GM12878 (cell line): Measurements from ENCODE around the gene SORCS2. TPM values are rescaled to one million over a fixed set of nuclear protein-coding genes. Genes with fewer than 3 reads are reported as not detected.

Source experiments
- ATAC-seq: fragments of 200-7000 bp; cut with Tn5 transposase; 3 replicates; pipeline ENCODE4 v1.9.1; 2020; ENCODE audit warnings: mild to moderate bottlenecking, moderate library complexity
- BruUV-seq: library from RNA; stranded (reverse); fragments of 400-500 nt; replicated peaks from 2 replicates; lab custom pipeline; 2021; lab: Mats Ljungman, UMichigan
- CTCF ChIA-PET: fragments of 300-600 bp; sonication (Branson Sonifier 250); formaldehyde crosslinking; extraction: SDS; loops from one replicate; lab custom pipeline; 2021; ENCODE audit warnings: inconsistent platforms; lab: Yijun Ruan, JAX
- POLR2A ChIA-PET: fragments of 350-600 bp; formaldehyde crosslinking; extraction: SDS; loops from one replicate; lab custom pipeline; 2021; ENCODE audit warnings: inconsistent platforms; lab: Charles Lee
- RAD21 ChIA-PET: fragments of 300-600 bp; sonication (Branson Sonifier 250); formaldehyde crosslinking; loops from one replicate; lab custom pipeline; 2023; ENCODE audit warnings: antibody characterized with exemption; ENCODE audit not compliant: unreplicated experiment; lab: Charles Lee
- SMC1A ChIA-PET: fragments of 300-600 bp; sonication (Branson Sonifier 250); formaldehyde crosslinking; loops from one replicate; lab custom pipeline; 2023; ENCODE audit not compliant: unreplicated experiment, uncharacterized antibody; lab: Charles Lee
- DNase-seq: peaks from one replicate; pipeline ENCODE4 v3.0.0-alpha.2; 2011; ENCODE audit warnings: low read depth, low spot score
- FAIRE-seq: peaks from 3 replicates; lab custom pipeline; 2011; peaks lifted over from hg19 to GRCh38; lab: Jason Lieb, UNC
- H2AFZ ChIP-seq: 2 replicates; pipeline ENCODE4 v1.6.0; 2011; ENCODE audit warnings: low read depth, low read length, control low read depth; ENCODE audit not compliant: control insufficient read depth
- H3K27ac ChIP-seq: 2 replicates; pipeline ENCODE4 v1.5.1; 2011; ENCODE audit warnings: control low read depth; ENCODE audit not compliant: control insufficient read depth, insufficient read depth
- H3K27me3 ChIP-seq, 2 experiments: replicated peaks in 1 of 2; 2 replicates each; pipeline versions ENCODE4 v1.6.0 to v1.6.1; 2011; ENCODE audit warnings: low read length in 1 of 2; ENCODE audit not compliant: control insufficient read depth in 2 of 2, insufficient read depth in 2 of 2
- H3K36me3 ChIP-seq, 2 experiments: 2 replicates each; pipeline ENCODE4 v1.5.1; 2011; ENCODE audit warnings: low read length in 1 of 2; ENCODE audit not compliant: control insufficient read depth in 2 of 2, insufficient read depth in 2 of 2
- H3K4me1 ChIP-seq: 2 replicates; pipeline ENCODE4 v1.6.1; 2011; ENCODE audit warnings: mild to moderate bottlenecking, low read length, moderate library complexity, mixed read lengths; ENCODE audit not compliant: control insufficient read depth, insufficient read depth
- H3K4me2 ChIP-seq: 2 replicates; pipeline ENCODE4 v1.6.0; 2011; ENCODE audit warnings: control low read depth; ENCODE audit not compliant: control insufficient read depth, insufficient read depth
- H3K4me3 ChIP-seq: fragments of 200-600 bp; sonication (generic); 2 replicates; pipeline ENCODE4 v1.5.1; 2016
- H3K79me2 ChIP-seq: 2 replicates; pipeline ENCODE4 v1.6.0; 2011; ENCODE audit warnings: low read length; ENCODE audit not compliant: control insufficient read depth, insufficient read depth
- H3K9ac ChIP-seq: 2 replicates; pipeline ENCODE4 v1.8.0; 2011; ENCODE audit warnings: low read length, control low read depth, mixed read lengths; ENCODE audit not compliant: control insufficient read depth, insufficient read depth
- H3K9me3 ChIP-seq: replicated peaks from 3 replicates; pipeline ENCODE4 v1.5.1; 2011; ENCODE audit warnings: mild to moderate bottlenecking, low read length; ENCODE audit not compliant: control insufficient read depth, insufficient read depth
- H4K20me1 ChIP-seq: 2 replicates; pipeline ENCODE4 v1.6.0; 2011; ENCODE audit not compliant: control insufficient read depth, insufficient read depth
- BCL11A ChIP-seq: IDR thresholded peaks from 2 replicates; pipeline ENCODE4 v1.6.1; 2011; ENCODE audit warnings: low read depth, low read length
- CHD2 ChIP-seq: IDR thresholded peaks from 2 replicates; pipeline ENCODE4 v1.6.1; 2011; ENCODE audit warnings: low read depth, low read length, improper control_type of control experiment, borderline replicate concordance
- CREB1 ChIP-seq: IDR thresholded peaks from 2 replicates; pipeline ENCODE4 v1.6.1; 2012; ENCODE audit warnings: low read depth, mild to moderate bottlenecking, inconsistent platforms
- EP300 ChIP-seq, 2 experiments: fragments of 150-350 bp in 1 of 2; IDR thresholded peaks; 2 replicates each; pipeline ENCODE4 v1.6.1; 2011 to 2012; ENCODE audit warnings: low read depth in 2 of 2, low read length in 2 of 2, borderline replicate concordance in 1 of 2, improper control_type of control experiment in 1 of 2, inconsistent platforms in 1 of 2; ENCODE audit not compliant: control insufficient read depth in 1 of 2
- FOXM1 ChIP-seq: IDR thresholded peaks from 2 replicates; pipeline ENCODE4 v1.6.1; 2012; ENCODE audit warnings: low read depth, mild to moderate bottlenecking, inconsistent platforms, low read length, moderate library complexity
- IRF4 ChIP-seq: IDR thresholded peaks from 2 replicates; pipeline ENCODE4 v1.6.1; 2011; ENCODE audit warnings: low read depth, low read length
- LARP7 ChIP-seq: fragments of 450-650 bp; IDR thresholded peaks from 2 replicates; pipeline ENCODE4 v1.6.1; 2017; ENCODE audit warnings: mild to moderate bottlenecking
- NR2C2 ChIP-seq: IDR thresholded peaks from 2 replicates; pipeline ENCODE4 v1.6.1; 2011; ENCODE audit warnings: borderline replicate concordance, low read depth; ENCODE audit not compliant: control insufficient read depth, insufficient read length
- RB1 ChIP-seq: fragments of 450-650 bp; formaldehyde crosslinking; IDR thresholded peaks from 2 replicates; pipeline ENCODE4 v1.6.1; 2017; ENCODE audit warnings: mild to moderate bottlenecking, borderline replicate concordance
- RCOR1 ChIP-seq: conservative IDR thresholded peaks from 2 replicates; pipeline ENCODE4 v1.6.1; 2012; ENCODE audit warnings: low read depth, low read length, improper control_type of control experiment
- SMAD5 ChIP-seq: IDR thresholded peaks from 2 replicates; pipeline ENCODE4 v1.6.1; 2016; ENCODE audit warnings: antibody characterized with exemption, low read depth
- SPI1 ChIP-seq: IDR thresholded peaks from 2 replicates; pipeline ENCODE4 v1.6.1; 2011; ENCODE audit warnings: low read depth, mild to moderate bottlenecking, low read length, moderate library complexity, borderline replicate concordance; ENCODE audit not compliant: insufficient read depth
- TAF1 ChIP-seq: IDR thresholded peaks from 2 replicates; pipeline ENCODE4 v1.6.1; 2011; ENCODE audit warnings: mild to moderate bottlenecking, low read depth, low read length, borderline replicate concordance
- TCF7 ChIP-seq: IDR thresholded peaks from 2 replicates; pipeline ENCODE4 v1.6.1; 2014; ENCODE audit warnings: antibody characterized with exemption, borderline replicate concordance
- ZBED1 ChIP-seq: IDR thresholded peaks from 2 replicates; pipeline ENCODE4 v1.6.1; 2016; ENCODE audit warnings: borderline replicate concordance
- ZNF384 ChIP-seq: IDR thresholded peaks from 2 replicates; pipeline ENCODE4 v1.6.1; 2012; ENCODE audit warnings: low read depth, mild to moderate bottlenecking, low read length, improper control_type of control experiment, borderline replicate concordance
- ZSCAN29 ChIP-seq: fragments of 450-650 bp; IDR thresholded peaks from 2 replicates; pipeline ENCODE4 v1.6.1; 2017; ENCODE audit warnings: mild to moderate bottlenecking, moderate library complexity
- WGBS: methylation state at CpG from one replicate; pipeline ENCODE4 v1.1.6; 2016; ENCODE audit warnings: low lambda C conversion rate; ENCODE audit not compliant: insufficient replicate concordance, insufficient coverage; ENCODE audit errors: missing lambda C conversion rate; 5-methylcytosine and 5-hydroxymethylcytosine counted together
- in situ Hi-C: fragments of 300-500 bp; cut with MboI; formaldehyde crosslinking; loops from 9 replicates; pipeline ENCODE4 v1.14.3; 2018; ENCODE audit warnings: mixed read lengths
- intact Hi-C: fragments of 100-400 bp; cut with micrococcal nuclease; formaldehyde crosslinking; loops from one replicate; pipeline ENCODE4 v1.14.2; 2022; ENCODE audit not compliant: unreplicated experiment
- polyA plus RNA-seq, 11 experiments: library from polyadenylated mRNA; depleted of rRNA in 4 of 11; unstranded in 6 of 11; stranded (reverse) in 5 of 11; fragments of >200 nt; fragmentation: Nextera tagmentation in 4 of 11; fragmentation: Illumina TruSeq in 1 of 11; extraction: Ambion mirVana in 4 of 11; extraction: Trizol in 1 of 11; gene quantifications; 1 replicate in 1 of 11; 2 replicates in 10 of 11; pipeline versions ENCODE4 v1.2.1 to v1.2.3, GENCODE V29; 2011 to 2016; ENCODE audit warnings: inconsistent platforms in 2 of 11, missing spikeins in 2 of 11, low read depth in 1 of 11
- total RNA-seq, 4 experiments: library from RNA; depleted of rRNA in 3 of 4; stranded (reverse); fragments of >200 nt in 3 of 4; fragmentation: Illumina TruSeq in 1 of 4; extraction: Trizol in 1 of 4; gene quantifications; 2 replicates each; pipeline versions ENCODE4 v1.2.1 to v1.2.3, GENCODE V29; 2013 to 2021

The SORCS2 gene
- total and polyA plus RNA-seq, 10 of the 15 experiments (the other 5 are each of a cell fraction or from before 2014, with no cell fraction given): 0.01 to 0.15 (median 0.05) TPM; not detected in 5

DNA sequence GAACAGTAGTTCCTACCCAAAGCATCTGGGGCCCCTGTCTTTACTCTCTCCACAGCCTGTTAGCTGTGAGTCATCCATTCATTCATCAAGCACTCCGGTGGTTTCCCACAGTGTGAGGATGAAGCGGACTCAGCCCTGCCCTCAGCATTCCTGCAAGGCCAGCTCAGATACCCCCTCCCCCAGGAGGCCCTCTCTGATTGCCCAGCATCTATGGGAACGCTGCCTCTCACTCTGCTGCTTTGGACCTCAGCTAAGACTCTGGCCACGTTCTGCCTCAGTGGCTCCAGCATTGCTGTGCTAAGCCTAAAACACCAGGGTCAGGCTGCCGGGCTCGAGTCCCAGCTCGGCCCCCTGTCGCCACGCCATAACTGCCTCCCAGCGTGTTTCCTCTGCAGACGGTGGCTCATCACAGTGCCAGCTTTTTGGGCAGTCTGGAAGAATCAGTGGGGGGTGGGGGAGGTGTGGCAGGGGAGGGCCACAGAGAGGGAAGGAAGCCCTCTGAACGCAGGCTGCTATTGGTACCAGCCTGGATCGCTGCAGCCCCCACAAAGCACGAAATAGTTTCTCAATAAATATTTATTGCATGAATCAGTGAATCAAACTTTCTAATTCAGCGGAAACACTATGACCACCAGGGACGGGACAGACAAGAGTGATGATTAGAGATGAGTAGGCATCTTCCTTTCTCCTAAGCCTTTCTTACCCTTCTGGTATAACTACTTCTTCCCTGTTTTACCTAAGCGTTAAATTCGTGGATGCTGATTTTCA lies 74.4 kb downstream of the SORCS2 start (continued):
- TF ChIP-seq SMAD5: no peak
- TF ChIP-seq TCF7: no peak
- TF ChIP-seq TAF1: no peak
- no peak for TF ChIP-seq CHD2
- TF ChIP-seq, all 136 proteins: peak for 0

DNA sequence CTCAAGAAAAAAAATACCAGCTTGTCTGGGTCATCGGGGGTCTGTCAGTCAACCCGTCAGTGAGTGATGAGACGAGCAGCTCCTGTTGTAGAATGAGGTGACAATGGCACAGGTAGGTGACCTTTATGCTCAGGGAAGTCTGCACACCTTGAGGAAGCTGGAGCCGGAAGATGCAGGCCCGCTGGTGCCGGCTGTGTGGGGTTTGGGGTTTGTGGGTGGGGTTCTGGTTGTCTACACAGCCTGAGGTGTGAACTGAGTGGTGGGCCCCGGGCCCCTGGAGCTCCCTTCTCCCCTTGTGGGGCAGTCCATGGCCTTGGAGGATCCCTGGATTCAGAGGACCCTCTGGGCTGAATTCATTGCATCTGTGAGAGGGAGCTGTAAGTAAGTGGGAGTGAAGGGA lies 75.5 kb downstream of the SORCS2 start:
- FAIRE-seq (no peak), ATAC-seq (no peak), DNase-seq (no peak)
- no peaks in the 10 kb centered on the region for H3K36me3 ChIP-seq
- TF ChIP-seq RCOR1 (no peak), EP300 (IDR thresholded peaks at IDR 0.05; ENCODE audit: borderline replicate concordance in 1 of 2, control insufficient read depth in 1 of 2, low read depth in 2 of 2, low read length in 2 of 2) (no peak), FOXM1 (no peak), ZBED1 (no peak), CREB1 (no peak), LARP7 (no peak), RB1 (no peak), SPI1 (no peak), ZNF384 (no peak), IRF4 (no peak), BCL11A (no peak), NR2C2 (no peak), ZSCAN29 (no peak)
- no peaks in the 10 kb centered on the region for H4K20me1 ChIP-seq
- no peaks in the 10 kb centered on the region for H3K9me3 ChIP-seq
- no peak overlapping the region for H3K4me2 ChIP-seq
- H3K79me2 ChIP-seq: no peaks in the 10 kb centered on the region
- no peak overlapping the region for H3K27ac ChIP-seq
- RAD21 ChIA-PET: no interaction called here
- CTCF ChIA-PET: no interaction called here
- SMC1A ChIA-PET: no interaction called here
- no peaks in the 10 kb centered on the region for H3K4me1 ChIP-seq
- POLR2A ChIA-PET: no interaction called here
- BruUV-seq: no TSS peak
- WGBS: 21% methylated on average over 7 of the region's 7 CpGs
- no peak overlapping the region for H3K4me3 ChIP-seq
- H2AFZ ChIP-seq: no peak overlapping the region
- H3K9ac ChIP-seq: no peak overlapping the region
- intact Hi-C loops (no loop called here), in situ Hi-C loops (no loop called here)
- peaks cover 0 to 10% of the 10 kb centered on the region in 2 experiments; a peak in 2 of 4 replicates for H3K27me3 ChIP-seq
